NCI-H2196 treated with DMSO at 0.1 percent for 48 hours (cell line): Measurements from ENCODE around the gene TMEFF2.

Source experiments
- DNase-seq: peaks from one replicate; lab custom pipeline; 2025; ENCODE audit not compliant: unreplicated experiment; lab: John Stamatoyannopoulos, UW

TMEFF2 gene

GRCh38 chr2:192017844-192018243 lies 176.9 kb downstream of the TMEFF2 start:
- no peak for DNase-seq

GRCh38 chr2:192016265-192016664 lies 178.5 kb downstream of the TMEFF2 start:
- no peak for DNase-seq

- DNase-seq: no peak
Observed at GRCh38 chr2:192013211-192013610, 181.5 kb downstream of the TMEFF2 start.

DNA sequence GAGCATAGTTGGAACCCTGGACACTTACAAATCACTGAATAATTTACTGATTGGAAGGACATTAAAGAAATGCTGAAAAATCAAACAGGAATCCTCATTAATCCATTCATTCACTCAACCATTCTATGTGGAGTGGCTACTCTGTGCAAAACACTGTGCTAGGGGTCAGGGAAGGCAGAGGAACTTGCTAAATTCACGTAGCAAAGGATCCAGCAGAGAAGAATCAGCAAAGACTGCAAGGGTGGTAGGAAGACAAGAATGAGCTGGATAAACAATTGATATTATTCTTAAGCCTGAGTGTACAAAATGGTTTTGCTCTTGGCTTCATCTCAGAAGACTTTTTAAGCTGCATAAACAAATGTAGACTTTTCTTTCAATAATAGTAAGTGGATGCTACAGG lies 183.5 kb downstream of the TMEFF2 start:
- no peak for DNase-seq

DNA sequence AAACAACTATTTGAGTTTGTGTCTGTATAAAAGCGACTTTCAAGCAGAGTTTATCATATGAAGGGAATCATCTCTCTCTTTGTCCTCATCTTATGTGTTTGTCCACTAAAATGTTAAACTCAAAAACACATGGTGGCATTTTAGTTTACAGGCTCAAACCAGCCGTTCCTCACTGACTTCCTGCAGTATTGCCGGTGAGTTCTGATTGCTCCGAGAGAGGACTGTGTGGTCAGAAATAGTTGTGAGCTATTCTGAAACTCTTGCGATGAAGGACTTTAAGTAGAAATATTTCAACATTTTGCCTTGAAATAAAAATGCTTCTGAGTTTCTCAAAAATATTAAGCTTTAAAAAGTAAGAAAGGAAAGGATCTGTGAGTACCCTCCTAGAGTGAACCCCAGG lies 184.7 kb downstream of the TMEFF2 start:
- DNase-seq: no peak

DNA sequence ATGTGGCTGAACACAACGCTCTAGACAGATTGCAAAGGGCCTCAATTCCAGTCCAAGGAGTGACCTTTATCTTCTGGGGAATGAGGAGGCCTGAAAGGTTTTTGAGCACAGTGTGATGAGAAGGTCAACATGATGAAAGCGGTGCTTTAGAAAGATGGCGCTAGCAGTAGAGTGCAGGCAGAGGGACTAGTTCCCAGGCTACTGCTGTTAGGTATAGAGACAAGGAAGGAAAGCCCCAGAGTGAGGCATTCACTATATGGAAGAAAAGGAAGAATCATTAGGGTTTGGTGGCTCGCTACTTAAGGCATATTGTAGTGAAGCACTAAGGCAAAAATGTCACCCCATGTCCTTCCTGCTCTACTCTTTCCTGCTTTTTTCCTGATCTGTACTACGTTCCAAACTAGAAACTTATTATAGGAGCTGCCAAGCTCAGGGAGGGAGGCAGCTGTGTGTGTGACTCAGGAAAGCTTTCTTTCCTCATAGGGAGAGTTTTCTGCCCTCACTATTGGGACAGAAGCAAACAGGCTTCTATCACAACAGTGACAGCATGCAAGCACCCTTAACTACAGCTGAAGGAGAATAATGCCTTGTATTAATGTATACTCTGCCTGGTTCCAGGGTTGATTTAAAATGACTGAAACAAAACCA lies 187.0 kb downstream of the TMEFF2 start:
- no peak for DNase-seq

DNA sequence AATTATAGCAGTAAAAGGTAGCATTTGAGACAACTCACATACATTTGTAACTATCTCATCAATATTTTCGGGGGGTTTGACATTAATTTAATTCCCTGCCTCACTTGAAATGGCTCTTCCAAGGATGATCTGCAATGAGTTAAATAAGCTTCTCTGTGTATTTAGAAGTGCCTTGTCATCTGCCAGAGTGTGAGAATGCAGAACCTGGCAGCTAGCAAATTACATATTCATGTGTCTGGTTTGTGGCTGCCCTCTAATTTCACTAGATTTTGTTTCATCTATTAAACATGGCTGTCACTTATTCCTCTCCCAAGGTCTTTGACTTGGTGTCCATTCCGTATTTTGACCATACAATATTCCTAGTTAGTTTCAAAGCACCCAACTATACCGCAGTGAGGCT lies 189.5 kb downstream of the TMEFF2 start:
- no peak for DNase-seq

DNA sequence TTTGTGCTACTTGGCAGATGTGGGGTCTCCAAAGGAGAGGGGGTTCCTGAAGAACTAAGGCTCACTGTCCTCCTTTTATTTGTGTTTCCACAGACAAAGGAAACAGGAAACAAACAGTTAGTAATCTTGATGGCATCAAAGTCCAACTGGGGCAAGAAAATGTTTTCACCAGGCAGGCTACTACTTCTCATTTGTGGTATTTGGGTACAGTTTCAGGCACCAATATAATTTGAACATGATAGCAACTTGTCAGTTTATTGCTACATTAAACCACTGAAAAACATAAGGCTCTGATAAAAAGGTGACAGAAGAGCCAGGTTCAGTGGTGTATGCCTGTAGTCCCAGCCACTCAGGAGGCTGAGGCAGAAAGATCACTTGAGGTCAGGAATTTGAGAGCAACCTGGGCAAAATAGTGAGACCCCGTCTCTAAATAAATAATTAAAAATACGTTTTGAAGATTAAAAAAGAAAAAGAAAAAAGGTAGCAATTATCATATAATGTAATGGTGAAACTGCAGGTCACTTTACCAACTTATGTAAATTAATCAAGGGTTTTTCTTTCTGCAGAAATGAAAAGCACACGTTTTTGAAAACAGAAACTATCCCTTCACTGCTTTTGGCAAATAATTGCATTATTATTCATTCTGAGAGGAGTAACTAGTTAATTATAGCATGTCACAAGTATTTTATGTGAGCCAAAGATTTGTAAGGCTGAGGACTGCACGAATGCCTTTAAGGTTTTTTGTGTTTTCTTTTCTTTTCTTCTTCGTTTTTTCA lies 190.4 kb downstream of the TMEFF2 start:
- DNase-seq: no peak

DNA sequence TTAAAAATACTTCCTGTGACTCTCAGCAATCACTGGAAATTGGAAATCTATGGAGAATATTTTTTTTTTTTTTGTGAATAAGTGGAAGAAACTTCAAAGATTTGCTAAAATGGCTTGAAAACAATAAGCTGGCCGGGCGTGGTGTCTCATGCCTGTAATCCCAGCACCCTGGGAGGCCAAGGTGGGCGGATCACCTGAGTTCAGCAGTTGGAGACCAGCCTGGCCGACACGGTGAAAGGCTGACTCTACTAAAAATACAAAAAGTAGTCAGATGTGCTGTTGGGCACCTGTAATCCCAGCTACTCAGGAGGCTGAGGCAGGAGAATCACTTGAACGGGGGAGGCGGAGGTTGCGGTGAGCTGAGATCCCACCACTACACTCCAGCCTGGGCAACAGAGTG lies 192.3 kb downstream of the TMEFF2 start:
- no peak for DNase-seq

GRCh38 chr2:192000196-192000980 lies 194.3 kb downstream of the TMEFF2 start:
- no peak for DNase-seq

GRCh38 chr2:191999101-191999841 lies 195.5 kb downstream of the TMEFF2 start:
- no peak for DNase-seq

GRCh38 chr2:191995285-191995684 lies 199.4 kb downstream of the TMEFF2 start:
- no peak for DNase-seq

DNA sequence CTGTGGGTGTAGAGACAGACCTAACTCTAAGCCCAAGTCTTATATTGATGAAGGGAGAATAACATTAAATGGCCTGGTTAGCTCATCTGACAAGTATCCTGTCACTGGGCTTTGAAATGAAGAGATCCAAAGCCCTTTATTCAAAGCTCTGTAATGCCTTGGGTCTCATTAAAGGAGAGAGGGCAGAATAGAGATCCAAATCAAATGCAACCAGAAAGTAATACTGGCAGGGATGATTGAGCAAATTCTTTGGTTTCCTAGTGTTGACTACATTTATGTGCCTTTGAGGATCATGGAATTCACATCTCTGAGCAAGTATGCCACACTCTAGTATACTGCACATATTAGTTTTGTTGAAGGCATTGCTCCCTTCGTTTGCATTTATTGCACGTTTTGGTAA lies 200.0 kb downstream of the TMEFF2 start:
- no peak for DNase-seq

- DNase-seq: no peak
Observed at GRCh38 chr2:191991442-191991841, 203.3 kb downstream of the TMEFF2 start.

GRCh38 chr2:191985740-191986139 lies 209.0 kb downstream of the TMEFF2 start:
- no peak for DNase-seq

DNA sequence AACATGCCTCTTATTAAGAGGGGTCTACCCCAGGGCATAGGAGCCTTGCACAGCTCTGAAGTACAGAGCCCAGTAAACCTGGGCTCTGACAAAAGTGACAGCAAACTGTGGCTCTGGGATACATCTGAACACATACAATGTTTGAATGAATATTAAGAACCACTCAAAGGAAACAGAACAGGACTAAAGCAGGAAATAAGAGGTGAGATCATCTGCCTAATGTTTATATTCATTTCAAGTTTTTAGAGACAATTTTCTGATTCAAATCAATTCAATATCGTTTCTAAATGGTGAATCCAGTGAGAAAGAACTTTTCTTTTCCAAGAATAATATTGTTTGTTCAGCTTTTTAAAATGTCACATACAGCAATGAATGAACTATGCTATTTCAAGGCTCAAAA lies 211.1 kb downstream of the TMEFF2 start:
- DNase-seq: no peak

- no peak for DNase-seq
Observed at GRCh38 chr2:191983186-191983585, 211.5 kb downstream of the TMEFF2 start.

DNA sequence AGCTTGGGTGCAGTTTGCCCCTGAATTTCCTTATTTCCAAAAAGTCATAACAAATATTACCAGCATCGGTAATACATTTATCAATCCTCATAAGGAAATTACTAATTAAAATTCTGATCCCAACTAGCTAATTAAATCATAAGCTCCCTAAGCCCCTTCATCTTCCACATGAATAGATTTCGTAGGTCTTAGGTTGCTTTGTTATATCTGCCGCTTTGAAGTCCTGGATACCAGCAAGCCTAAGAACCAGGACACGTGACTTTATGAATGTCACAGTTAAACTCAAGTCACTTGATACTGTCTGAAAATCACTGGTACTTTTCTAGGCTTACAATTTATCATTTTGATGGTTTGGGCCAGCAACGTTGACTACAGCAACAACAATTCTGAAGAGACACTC lies 213.0 kb downstream of the TMEFF2 start:
- DNase-seq: no peak

DNA sequence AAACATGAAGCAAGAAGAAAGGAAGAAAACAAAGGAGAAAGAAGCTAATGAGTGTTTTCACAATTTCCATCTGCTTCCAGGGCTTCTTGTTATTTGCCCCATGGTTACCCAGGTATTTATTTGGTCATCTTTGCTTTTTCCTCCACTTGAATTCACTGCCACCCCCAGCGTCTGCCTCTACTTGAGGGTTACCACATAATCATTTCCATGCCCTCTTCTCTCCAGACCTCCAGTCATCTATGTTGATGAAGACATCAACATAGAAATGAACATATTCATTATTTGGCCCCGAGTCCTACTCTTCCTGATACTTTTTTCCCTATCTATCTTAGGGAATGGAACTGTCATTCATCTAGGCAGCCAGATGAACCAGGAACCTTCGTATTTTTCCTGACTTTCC lies 214.2 kb downstream of the TMEFF2 start:
- DNase-seq: no peak

- DNase-seq: no peak
Observed at GRCh38 chr2:191979221-191979730, 215.5 kb downstream of the TMEFF2 start.

GRCh38 chr2:191977754-191978153 lies 217.0 kb downstream of the TMEFF2 start:
- DNase-seq: no peak
